PC-9 (cell line): ENCODE results near the gene MYB. TPM values are rescaled to one million over a fixed set of nuclear protein-coding genes. Genes with fewer than 3 reads are reported as not detected.

Source experiments
- BruUV-seq: library from RNA; stranded (reverse); fragments of 400-500 nt; replicated peaks from 2 replicates; lab custom pipeline; 2021; lab: Mats Ljungman, UMichigan
- CTCF ChIA-PET: fragments of 300-600 bp; sonication (Branson Sonifier 250); formaldehyde crosslinking; loops from one replicate; lab custom pipeline; 2022; ENCODE audit warnings: antibody characterized with exemption; lab: Charles Lee
- POLR2A ChIA-PET: fragments of 300-600 bp; sonication (Branson Sonifier 250); formaldehyde crosslinking; loops from one replicate; lab custom pipeline; 2022; ENCODE audit warnings: antibody characterized with exemption; ENCODE audit not compliant: unreplicated experiment; lab: Charles Lee
- DNase-seq, 2 experiments: peaks; one replicate each; pipeline versions ENCODE4 v3.0.0 to v3.0.0-alpha.2; 2015 to 2022; ENCODE audit warnings: mixed read lengths in 1 of 2
- H2AFZ ChIP-seq: fragments of 200-600 bp; sonication (generic); 2 replicates; pipeline ENCODE4 v1.8.1; 2017; ENCODE audit warnings: antibody characterized with exemption
- H3F3A ChIP-seq: fragments of 200-600 bp; sonication (generic); 2 replicates; pipeline ENCODE4 v1.8.1; 2017; ENCODE audit warnings: antibody characterized with exemption, mild to moderate bottlenecking, low read depth; ENCODE audit not compliant: insufficient read depth
- H3K27ac ChIP-seq: fragments of 200-600 bp; sonication (generic); 2 replicates; pipeline ENCODE4 v1.6.1; 2016; ENCODE audit warnings: mixed run types
- H3K27me3 ChIP-seq: fragments of 200-600 bp; sonication (generic); 2 replicates; pipeline ENCODE4 v1.6.1; 2016; ENCODE audit warnings: low read depth, mixed run types; ENCODE audit not compliant: insufficient read depth
- H3K36me3 ChIP-seq: fragments of 200-600 bp; sonication (generic); 2 replicates; pipeline ENCODE4 v1.6.1; 2016; ENCODE audit warnings: low read depth, mixed run types
- H3K4me1 ChIP-seq: fragments of 200-600 bp; sonication (generic); replicated peaks from 2 replicates; pipeline ENCODE4 v1.6.1; 2016; ENCODE audit warnings: mixed run types; ENCODE audit not compliant: insufficient read depth
- H3K4me2 ChIP-seq: fragments of 200-600 bp; sonication (generic); 2 replicates; pipeline ENCODE4 v1.6.1; 2017; ENCODE audit warnings: mixed run types
- H3K4me3 ChIP-seq: fragments of 200-600 bp; sonication (generic); 2 replicates; pipeline ENCODE4 v1.6.1; 2016; ENCODE audit warnings: mixed run types
- H3K79me2 ChIP-seq: fragments of 200-600 bp; sonication (generic); 2 replicates; pipeline ENCODE4 v1.6.1; 2017; ENCODE audit warnings: low read depth, mixed run types
- H3K9me2 ChIP-seq: fragments of 200-600 bp; sonication (generic); 2 replicates; pipeline ENCODE4 v1.8.1; 2017; ENCODE audit warnings: mild to moderate bottlenecking; ENCODE audit not compliant: insufficient read depth
- H3K9me3 ChIP-seq: fragments of 200-600 bp; sonication (generic); 2 replicates; pipeline ENCODE4 v1.8.1; 2016; ENCODE audit warnings: low read depth; ENCODE audit not compliant: insufficient read depth
- H4K20me1 ChIP-seq: fragments of 200-600 bp; sonication (generic); 2 replicates; pipeline ENCODE4 v1.8.1; 2017; ENCODE audit not compliant: insufficient read depth
- EZH2 ChIP-seq: fragments of 200-600 bp; sonication (generic); IDR thresholded peaks from 2 replicates; pipeline ENCODE4 v1.8.0; 2017; ENCODE audit warnings: antibody characterized with exemption, low read depth
- intact Hi-C: fragments of 100-400 bp; cut with micrococcal nuclease; formaldehyde crosslinking; loops from one replicate; pipeline ENCODE4 v1.10.0; 2022; ENCODE audit not compliant: unreplicated experiment
- total RNA-seq: library from RNA; stranded (reverse); gene quantifications from 2 replicates; pipeline ENCODE4 v1.2.3, GENCODE V29; 2021
- TF ChIP-seq, protein P1 (sequence below): fragments of 200-600 bp; sonication (generic); conservative IDR thresholded peaks from 2 replicates; pipeline ENCODE4 v1.6.1; 2017; ENCODE audit warnings: mixed run types, antibody characterized with exemption, mild to moderate bottlenecking, moderate library complexity

The MYB gene
- total RNA-seq, 1 experiment from 2014 or later: 1.8 TPM

DNA sequence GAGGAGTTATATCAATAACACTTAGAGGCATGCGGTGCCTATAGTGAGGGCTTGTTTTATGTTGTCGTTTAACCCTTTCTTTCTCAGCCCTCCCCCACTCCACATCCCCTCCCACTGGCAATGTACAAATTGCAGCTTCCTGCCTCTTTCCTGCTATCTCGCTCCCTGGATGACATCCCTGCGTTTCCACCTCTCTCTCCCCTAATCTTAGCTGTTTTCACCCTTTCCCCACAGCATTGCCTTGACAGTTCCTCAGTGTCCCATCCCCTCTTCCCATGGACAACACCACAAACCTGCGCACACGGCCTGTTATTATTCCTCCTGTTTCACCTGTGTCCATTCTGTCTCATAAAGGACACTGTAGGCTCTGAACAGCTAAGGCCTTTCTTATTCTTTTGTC is 34.5 kb downstream of the MYB start:
- Histone ChIP-seq H3F3A (peaks cover 10% of the 10 kb centered on the region; the same call in 1 of the 2 replicates), H3K4me1 (peaks cover 11% of the 10 kb centered on the region), H4K20me1 (no peaks in the 10 kb centered on the region), H3K4me2 (no peak overlapping the region), H3K9me2 (no peaks in the 10 kb centered on the region), H3K4me3 (no peak overlapping the region), H2AFZ (no peak overlapping the region), H3K36me3 (no peaks in the 10 kb centered on the region), H3K79me2 (no peaks in the 10 kb centered on the region), H3K27ac (no peak overlapping the region), H3K27me3 (no peaks in the 10 kb centered on the region), H3K9me3 (no peaks in the 10 kb centered on the region)
- POLR2A ChIA-PET: no interaction called here
- intact Hi-C loops: no loop called here
- TF ChIP-seq, protein P1, sequence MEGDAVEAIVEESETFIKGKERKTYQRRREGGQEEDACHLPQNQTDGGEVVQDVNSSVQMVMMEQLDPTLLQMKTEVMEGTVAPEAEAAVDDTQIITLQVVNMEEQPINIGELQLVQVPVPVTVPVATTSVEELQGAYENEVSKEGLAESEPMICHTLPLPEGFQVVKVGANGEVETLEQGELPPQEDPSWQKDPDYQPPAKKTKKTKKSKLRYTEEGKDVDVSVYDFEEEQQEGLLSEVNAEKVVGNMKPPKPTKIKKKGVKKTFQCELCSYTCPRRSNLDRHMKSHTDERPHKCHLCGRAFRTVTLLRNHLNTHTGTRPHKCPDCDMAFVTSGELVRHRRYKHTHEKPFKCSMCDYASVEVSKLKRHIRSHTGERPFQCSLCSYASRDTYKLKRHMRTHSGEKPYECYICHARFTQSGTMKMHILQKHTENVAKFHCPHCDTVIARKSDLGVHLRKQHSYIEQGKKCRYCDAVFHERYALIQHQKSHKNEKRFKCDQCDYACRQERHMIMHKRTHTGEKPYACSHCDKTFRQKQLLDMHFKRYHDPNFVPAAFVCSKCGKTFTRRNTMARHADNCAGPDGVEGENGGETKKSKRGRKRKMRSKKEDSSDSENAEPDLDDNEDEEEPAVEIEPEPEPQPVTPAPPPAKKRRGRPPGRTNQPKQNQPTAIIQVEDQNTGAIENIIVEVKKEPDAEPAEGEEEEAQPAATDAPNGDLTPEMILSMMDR: no peak
- no peak for DNase-seq
- no TSS peak for BruUV-seq
- CTCF ChIA-PET: no interaction called here

DNA sequence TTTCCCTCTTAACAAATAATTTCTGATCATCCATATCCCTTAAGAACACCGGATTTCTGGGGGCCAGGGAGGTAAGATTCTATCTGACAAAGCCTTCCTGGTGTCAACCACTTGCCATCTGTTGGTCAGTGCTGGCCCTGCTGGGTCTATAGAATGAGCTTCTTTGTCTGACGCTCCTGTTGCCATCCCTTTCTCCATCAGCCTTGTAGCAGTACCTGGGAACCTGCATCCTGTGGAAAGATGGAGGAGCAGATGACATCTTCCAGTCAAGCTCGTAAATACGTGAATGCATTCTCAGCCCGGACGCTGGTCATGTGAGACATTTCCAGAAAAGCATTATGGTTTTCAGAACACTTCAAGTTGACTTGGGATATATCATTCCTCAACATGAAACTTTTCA is 36.6 kb downstream of the MYB start:
- no peaks in the 10 kb centered on the region for H3K79me2 ChIP-seq
- ChIA-PET CTCF (no interaction called here), POLR2A (no interaction called here)
- TF ChIP-seq, protein P1: no peak
- TF ChIP-seq EZH2: no peak
- H3K36me3 ChIP-seq: no peaks in the 10 kb centered on the region
- H3K9me3 ChIP-seq: no peaks in the 10 kb centered on the region
- intact Hi-C loops: no loop called here
- no TSS peak for BruUV-seq
- H4K20me1 ChIP-seq: no peaks in the 10 kb centered on the region
- no peaks in the 10 kb centered on the region for H3K9me2 ChIP-seq
- no peak overlapping the region for H3K4me3 ChIP-seq
- H3K27ac ChIP-seq: no peak overlapping the region
- no peak overlapping the region for H2AFZ ChIP-seq
- peaks cover 4% of the 10 kb centered on the region; the same call in 1 of the 2 replicates for H3F3A ChIP-seq
- H3K4me2 ChIP-seq: no peak overlapping the region
- no peaks in the 10 kb centered on the region for H3K27me3 ChIP-seq
- peaks cover 6% of the 10 kb centered on the region for H3K4me1 ChIP-seq
- DNase-seq: no peak

DNA sequence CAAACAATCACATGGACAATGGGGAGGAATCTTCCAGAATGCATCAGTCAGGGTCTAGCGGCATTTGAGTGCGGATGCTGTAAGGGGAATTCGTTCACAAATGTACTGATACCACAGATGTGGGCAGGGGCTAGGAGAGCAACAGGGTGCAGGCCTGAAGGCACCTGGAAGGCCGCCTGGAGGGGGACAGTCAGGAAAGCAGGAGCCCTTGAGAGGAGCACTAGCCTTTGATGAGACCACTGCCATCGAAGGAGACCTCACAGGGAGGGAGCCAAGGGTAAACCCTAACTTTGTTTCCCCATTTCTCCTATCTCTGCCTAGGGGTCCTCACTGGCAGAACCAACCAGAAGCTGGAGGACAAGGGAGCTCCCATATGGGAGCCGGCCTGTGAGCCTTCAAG is 38.2 kb downstream of the MYB start:
- BruUV-seq: no TSS peak
- CTCF ChIA-PET: no interaction called here

More for the DNA sequence above, 38.2 kb downstream of the MYB start:
- Histone ChIP-seq H3K36me3 (no peaks in the 10 kb centered on the region), H3K4me3 (no peak overlapping the region), H3K4me2 (no peak overlapping the region), H2AFZ (no peak overlapping the region), H4K20me1 (no peaks in the 10 kb centered on the region), H3K27ac (no peak overlapping the region), H3K79me2 (no peaks in the 10 kb centered on the region), H3K4me1 (no peaks in the 10 kb centered on the region), H3K9me3 (no peaks in the 10 kb centered on the region), H3K9me2 (no peaks in the 10 kb centered on the region), H3F3A (no peaks in the 10 kb centered on the region), H3K27me3 (no peaks in the 10 kb centered on the region)
- TF ChIP-seq, protein P1: no peak
- no peak for TF ChIP-seq EZH2
- intact Hi-C loops: no loop called here
- DNase-seq: no peak
- POLR2A ChIA-PET: no interaction called here
